Astrocyte of the spinal cord (primary cell): ENCODE measurements around the gene MEPE.

Experiments used
- DNase-seq: peaks from one replicate; pipeline ENCODE4 v3.0.0; 2011; ENCODE audit warnings: low read depth, low spot score
- H3K4me3 ChIP-seq: 2 replicates; pipeline ENCODE4 v1.5.1; 2011; ENCODE audit warnings: low read depth, mild to moderate bottlenecking, low read length, moderate library complexity
- CTCF ChIP-seq: IDR thresholded peaks from 2 replicates; pipeline ENCODE4 v1.5.1; 2012; ENCODE audit warnings: low read depth, mild to moderate bottlenecking, low read length, inconsistent platforms
- in situ Hi-C: cut with HindIII; loops from 2 replicates; pipeline ENCODE4 v1.10.0; 2017; ENCODE audit warnings: low sequenced_read_pairs

The MEPE gene

GRCh38 chr4:87838890-87839591 is 6.3 kb downstream of the MEPE start:
- DNase-seq = peak; percentile 63
- H3K4me3 ChIP-seq = no peak overlapping the region
- in situ Hi-C loops = no loop called here
- TF ChIP-seq CTCF = peak; percentile 73

GRCh38 chr4:87839592-87839946 is 6.8 kb downstream of the MEPE start:
- in situ Hi-C loops = no loop called here
- DNase-seq = no peak
- TF ChIP-seq CTCF = no peak
- H3K4me3 ChIP-seq = no peak overlapping the region

GRCh38 chr4:87840149-87840548 is 7.4 kb downstream of the MEPE start:
- TF ChIP-seq CTCF = no peak
- DNase-seq = no peak
- in situ Hi-C loops = no loop called here
- no peak overlapping the region for H3K4me3 ChIP-seq

- in situ Hi-C loops = no loop called here
- no peak overlapping the region for H3K4me3 ChIP-seq
- DNase-seq = peak; percentile 86
- no peak for TF ChIP-seq CTCF
Measured at GRCh38 chr4:87843936-87844335, 11.2 kb downstream of the MEPE start.

- no peak overlapping the region for H3K4me3 ChIP-seq
- in situ Hi-C loops = no loop called here
- peak; percentile 34 for DNase-seq
- TF ChIP-seq CTCF = no peak
Measured at GRCh38 chr4:87844452-87844851, 11.7 kb downstream of the MEPE start.

GRCh38 chr4:87846226-87846625 is 13.5 kb downstream of the MEPE start:
- in situ Hi-C loops = no loop called here
- no peak for DNase-seq
- H3K4me3 ChIP-seq = no peak overlapping the region
- no peak for TF ChIP-seq CTCF
